ENCODE data around the gene ARMC9.

The ARMC9 gene

DNA sequence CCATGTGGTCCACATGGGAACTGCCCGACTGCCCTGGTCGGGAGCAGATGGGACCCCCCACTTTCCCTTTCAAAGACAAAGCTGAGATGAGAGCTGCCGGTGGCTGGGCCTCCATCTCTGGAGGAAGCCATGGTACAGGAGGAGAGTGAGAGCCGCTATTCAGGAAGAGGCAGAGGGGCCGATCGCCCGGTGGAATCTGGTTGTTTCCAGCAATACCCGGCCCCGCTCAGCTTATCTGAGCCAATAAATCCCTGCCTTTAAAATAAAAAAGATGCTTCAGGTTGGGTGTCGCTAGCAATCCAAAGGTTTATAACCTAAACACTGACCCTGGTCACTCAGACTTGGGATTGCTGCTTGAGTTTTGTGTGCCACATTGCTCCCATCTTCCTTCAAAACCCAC lies 181.9 kb downstream of the ARMC9 start:
- DNase-seq (ENCODE audit: low read depth in 2 of 2), result no peak

DNA sequence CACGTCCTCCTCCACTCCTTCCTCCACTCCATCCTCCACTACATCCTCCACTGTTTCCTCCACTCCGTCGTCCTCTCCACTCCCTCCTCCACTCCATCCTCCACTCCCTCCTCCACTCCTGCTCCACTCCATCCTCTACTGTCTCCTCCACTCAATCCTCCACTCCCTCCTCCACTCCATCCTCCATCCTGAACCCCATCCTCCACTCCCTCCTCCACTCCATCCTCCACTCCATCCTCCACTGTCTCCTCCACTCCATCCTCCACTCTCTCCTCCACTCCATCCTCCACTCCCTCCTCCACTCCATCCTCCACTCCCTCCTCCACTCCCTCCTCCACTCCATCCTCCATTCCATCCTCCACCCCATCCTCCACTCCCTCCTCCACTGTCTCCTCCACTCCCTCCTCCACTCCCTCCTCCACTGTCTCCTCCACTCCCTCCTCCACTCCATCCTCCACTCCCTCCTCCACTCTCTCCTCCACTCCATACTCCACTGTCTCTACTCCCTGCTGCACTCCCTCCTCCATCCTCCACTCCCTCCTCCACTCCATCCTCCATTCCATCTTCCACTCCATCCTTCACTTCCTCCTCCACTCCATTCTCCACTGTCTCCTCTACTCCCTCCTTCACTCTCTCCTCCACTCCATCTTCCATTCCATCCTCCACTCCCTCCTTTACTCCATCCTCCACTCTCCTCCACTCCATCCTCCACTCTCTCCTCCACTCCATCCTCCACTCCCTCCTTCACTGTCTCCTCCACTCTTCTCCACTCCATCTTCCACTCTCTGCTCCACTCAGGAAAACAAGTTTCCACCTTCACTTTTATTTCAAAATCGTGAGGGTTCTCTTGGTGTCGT lies 182.8 kb downstream of the ARMC9 start:
- no peak for DNase-seq (ENCODE audit: low read depth in 2 of 2)

DNA sequence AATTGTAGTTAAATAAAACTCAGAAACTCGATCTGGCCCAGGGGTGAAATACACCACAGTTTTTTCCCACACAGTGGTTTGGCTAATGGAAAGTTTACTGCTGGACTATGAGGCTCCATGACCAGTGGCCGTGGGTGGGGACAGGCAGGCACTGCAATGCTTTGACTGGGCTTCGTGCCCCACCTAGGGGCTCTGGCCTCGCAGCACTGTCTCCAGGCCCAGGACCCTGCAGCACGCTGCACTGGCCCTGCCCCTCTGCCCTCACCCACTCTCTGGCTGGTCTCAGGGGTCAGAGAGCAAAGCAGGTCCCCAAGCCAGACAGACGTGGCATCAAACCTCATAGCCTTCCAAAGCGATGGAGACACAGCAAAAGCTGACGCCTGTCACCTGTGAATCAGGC lies 183.7 kb downstream of the ARMC9 start:
- DNase-seq (ENCODE audit: low read depth in 2 of 2), result no peak

DNA sequence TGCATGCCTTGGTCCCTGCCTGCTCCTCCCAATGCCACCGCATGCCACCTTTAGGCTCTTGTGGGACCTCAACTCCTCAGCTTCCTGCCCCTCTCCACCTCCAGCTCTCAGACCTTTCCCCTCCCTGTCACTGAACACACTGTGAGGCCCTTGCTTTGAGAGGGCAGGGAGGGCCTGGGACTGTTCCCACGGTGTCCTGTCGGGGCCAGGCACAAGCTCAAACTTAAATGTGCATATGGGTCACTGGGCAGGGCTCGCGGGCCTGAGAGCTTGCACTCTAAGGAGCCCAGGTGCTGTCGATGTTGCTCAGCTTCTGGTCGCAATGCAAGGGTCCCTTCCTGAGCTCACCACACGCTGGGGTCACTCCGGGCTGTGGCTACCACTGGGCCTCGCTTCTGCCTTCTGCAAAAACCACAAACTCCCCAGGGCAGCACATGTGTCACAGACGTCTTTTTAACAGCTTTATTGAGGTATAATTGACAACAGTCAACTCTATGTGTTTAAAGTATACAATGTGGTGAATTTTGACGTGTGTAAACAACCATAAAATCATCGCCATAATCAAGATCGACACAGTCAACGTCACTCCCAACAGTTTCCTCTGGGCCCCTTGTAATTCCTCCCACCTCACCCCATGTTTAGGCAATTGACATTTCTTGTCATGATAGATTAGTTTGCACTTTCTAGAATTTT lies 185.1 kb downstream of the ARMC9 start:
- no peak for DNase-seq (ENCODE audit: low read depth in 2 of 2)

DNA sequence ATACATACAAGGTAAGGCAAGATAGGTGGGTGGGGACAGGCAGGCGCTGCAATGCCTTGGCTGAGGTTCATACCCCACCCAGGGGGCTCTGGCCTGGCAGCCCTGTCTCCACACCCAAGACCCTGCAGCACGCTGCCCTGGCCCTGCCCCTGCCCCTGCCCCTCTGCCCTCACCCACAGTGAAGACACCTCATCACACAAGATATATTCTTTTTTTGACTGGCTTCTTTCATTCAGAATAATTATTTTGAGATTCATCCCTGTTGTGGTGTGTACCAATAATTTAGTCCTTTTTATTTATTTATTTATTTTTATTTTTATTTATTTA lies 185.6 kb downstream of the ARMC9 start:
- no peak for DNase-seq (ENCODE audit: low read depth in 2 of 2)

DNA sequence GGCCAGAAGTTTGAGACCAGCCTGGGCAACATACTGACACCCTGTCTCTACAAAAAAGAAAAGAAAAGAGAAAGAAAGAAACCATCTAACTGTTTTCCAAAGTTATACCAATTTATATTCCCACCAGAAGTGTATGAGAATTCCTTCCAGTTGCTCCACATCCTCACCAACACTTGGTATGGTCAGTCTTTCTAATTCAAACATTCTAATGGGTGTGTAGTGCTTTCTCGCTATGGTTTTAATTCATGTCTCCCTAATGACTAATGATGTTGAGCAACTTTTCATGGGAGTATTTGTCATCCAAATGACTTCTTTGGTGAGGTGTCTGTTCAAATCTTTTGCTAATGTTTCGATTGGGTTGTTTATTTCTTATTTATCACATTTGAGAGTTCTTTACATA lies 186.5 kb downstream of the ARMC9 start:
- no peak for DNase-seq (ENCODE audit: low read depth in 2 of 2)

DNA sequence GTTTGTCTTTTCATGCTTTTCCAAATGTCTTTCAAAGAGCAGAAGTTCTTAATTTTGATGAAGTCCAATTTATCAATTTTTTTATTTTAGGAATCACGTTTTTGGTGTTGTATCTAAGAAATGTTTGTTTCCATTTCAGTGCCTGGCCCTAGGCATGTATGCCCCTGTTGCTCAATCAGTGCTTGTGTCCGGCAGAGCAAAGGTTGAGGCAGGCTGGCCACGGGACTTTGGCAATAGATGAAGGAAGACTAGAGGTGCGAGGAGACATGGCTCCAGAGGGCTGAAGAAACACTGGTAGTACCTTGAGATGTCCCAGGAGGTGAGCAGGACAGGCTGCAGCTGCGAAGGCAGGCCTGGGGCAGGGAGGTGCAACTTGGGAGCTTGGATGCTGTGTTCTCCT lies 187.0 kb downstream of the ARMC9 start:
- DNase-seq (ENCODE audit: low read depth in 2 of 2), result no peak

DNA sequence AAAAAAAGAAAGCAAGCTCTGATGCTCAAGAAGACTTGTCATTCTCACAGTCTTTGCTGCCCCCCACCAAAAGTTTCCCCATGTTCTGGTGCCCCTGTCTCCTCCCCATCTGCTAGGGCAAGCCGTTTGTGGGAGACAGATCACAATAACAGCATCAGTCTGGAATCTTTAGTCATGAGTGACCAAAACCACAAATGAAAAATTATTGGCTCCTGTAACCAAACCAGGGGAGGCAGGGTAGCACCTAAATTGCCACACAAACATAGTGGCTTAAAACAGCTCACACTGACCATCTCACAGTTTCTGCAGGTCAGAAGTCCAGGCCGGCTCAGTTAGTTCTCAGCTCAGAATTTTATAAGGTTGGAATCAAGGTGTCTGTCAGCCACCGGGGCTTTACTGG lies 188.0 kb downstream of the ARMC9 start:
- no peak for DNase-seq (ENCODE audit: low read depth in 2 of 2)

DNA sequence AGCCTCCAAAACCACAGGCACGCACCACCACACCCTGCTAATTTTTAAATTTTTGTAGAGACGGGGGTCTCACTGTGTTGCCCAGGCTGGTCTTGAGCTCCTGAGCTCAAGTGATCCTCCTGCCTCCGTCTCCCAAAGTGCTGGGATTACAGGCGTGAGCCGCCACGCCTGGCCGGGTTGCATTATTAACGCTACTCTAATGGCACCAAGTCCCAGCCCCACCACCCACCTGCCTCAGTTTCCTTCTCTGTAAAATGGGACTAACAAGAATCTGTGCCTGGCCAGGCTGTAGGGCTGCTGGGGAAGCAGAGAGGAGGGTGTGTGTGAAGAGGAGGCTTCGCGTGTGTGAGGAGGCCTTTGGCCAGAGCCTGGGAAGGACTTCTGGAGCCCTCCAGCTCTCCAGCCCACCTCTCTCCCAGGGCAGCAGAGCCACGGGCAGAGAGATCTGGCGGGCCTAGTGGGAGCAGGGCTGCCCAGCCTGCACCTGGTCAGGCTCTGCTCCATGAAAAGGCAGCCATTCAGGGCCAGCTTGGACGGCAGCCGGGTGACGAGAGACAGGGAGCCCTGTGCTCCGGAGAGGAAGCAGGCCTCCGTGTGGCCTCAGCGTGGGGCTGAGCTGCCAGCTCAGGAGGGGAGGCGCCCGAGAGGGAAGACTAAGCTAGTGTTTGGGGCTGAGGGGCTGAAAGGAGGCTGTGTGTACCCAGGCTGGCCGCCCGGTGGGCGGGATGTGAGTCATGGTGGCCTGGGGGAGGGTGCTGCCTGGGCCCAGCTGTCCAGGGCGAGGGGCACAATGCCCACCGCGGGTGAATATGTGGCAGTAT lies 189.7 kb downstream of the ARMC9 start:
- no peak for DNase-seq (ENCODE audit: low read depth in 2 of 2)

DNA sequence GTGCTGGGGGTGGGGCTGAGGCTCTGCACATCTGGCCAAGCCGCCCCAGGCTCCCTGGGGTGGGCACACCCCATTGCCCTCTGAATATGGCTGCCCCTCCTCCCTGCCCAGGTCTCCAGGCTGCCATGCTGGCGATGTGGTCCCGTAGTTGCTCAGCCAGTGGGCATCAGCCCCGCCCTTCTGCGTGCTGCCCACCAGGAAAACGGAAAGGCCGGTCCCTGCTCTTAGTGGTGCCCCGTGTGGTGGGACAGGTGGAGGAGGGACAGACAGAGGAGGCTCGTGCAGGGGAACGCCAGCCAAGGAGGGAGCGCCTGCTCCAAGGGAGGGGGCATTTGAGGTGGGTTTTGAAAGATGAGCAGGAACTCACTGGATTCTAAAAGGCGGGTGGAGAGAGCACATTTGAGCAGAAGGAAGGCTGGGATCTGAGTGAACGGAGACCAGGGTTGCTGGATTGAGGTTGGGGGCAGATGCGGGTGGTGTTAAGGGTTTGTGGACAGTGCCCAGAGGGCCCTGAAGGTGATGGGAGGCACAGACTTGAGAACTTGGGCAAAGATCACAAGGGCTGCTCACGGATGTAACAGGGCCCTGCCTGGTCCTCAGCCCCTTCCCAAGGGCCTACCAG lies 190.4 kb downstream of the ARMC9 start:
- no peak for DNase-seq (ENCODE audit: low read depth in 2 of 2)

DNA sequence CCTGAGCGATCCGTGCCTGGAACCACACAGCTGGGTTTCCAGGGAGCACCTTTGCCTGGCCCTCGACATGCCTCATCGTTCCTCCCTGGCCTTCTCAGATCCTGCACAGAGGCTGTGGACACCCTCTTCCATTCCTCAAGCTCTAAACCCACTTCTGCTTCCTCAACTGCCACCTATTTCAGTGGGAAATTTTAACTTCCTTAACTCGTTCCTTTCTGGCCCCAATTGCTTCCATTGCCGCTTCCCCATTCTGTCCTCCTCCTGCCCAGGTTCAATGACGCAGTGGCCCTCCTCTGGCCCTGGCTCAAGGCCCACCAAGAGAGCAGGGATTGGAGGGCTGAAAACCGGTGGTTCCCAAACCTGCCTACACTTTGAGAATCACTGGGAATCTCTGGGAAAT lies 192.2 kb downstream of the ARMC9 start:
- DNase-seq (ENCODE audit: low read depth in 2 of 2), result no peak

DNA sequence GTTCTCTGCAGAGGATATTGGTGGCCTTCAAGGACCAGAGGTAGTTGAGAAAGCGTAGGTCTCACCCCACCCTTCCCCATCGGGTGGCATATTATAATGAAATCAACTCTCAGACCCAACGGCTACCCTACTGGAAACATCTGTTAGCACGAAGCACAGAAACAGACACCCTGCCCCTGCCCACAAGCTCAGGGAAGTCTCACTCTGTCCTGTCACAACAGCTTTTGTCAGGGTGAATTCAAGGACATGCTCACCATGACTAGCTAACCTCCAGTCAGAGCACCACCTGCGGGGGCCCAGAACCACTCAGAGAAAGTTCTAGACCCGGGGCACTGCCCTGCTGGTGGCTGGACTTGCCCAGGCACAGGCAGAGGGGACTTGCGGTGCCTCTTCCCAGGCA lies 193.6 kb downstream of the ARMC9 start:
- DNase-seq (ENCODE audit: low read depth in 2 of 2), result no peak

DNA sequence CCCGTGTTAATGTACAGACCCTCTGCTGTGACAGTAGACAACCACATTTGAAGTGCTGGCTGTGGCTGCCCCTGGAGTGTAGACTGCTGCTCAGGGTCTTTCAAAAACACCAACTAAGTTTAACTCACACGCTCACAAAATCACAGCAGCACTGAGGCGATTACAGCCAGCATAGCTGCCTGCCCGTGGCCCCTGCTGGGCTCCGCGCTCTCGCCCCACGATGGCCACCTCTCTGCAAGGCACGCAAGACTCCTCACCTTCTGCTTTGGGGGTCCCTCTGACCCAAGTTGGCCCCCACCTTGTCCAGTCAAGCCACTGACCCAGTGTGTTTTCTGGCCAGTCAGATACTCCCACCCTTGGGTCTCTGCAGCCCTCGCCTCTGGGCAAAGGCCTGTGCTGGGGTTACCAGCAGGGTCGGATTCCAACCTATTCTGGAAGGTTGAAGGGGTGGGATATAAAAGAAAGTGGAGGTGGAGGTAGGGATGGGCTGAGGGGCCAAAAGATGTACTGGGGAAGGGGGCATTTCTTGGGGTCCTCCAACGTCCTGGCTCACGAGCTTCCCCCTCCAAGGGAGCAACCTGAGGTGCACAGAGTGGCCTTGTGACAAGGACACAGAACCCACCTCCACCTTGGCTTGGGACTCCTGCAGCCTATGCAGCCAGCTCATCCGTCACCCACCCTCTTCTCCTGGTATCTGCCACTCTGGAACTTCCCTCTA lies 194.2 kb downstream of the ARMC9 start:
- no peak for DNase-seq (ENCODE audit: low read depth in 2 of 2)

DNA sequence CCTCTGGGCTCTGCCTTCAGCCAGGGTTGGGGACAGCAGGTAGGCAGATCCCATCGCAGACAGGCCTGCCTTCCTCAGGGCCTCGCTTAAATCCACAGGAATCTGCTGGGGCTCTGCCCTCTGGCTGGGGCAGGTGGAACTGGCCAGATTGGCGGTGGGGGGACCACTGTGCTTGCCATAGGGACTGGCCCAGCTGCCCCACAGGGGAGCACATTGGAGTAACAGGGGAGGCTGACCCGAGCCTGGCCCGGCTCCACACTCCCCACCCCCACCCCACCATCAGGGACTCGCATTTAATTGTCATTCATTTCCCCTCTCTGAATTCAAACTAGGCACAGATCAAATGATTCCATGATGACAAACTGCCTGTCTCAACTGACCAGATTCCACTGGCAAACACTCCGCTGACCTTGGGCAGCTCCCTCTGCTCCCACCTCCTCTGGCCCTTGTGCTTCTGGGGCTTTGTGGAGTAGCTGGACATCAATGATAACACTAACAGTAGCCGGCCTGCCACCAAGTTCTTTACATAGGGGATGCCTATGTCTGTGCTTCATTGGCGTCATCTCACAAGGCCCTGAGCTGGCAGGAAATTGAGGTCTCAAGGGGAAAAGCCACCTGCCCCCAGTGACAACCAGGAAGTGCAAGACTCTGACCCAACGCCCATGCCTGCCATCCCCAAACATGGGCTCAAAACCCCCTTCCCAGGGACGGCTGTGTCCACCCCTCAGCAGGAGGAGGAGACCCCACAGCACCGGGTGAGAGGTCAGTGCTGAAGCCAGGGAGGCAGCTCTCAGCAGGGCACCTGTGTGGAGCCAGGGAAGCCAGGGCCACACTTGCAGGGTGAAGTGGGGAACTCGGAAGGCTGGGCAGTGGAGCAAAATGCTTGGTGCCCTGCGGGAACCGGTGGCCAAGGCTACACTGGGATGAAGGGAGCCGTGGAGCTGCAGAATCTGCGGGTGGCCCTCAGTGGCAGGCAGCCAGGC lies 195.0 kb downstream of the ARMC9 start:
- DNase-seq (ENCODE audit: low read depth in 2 of 2), result no peak

DNA sequence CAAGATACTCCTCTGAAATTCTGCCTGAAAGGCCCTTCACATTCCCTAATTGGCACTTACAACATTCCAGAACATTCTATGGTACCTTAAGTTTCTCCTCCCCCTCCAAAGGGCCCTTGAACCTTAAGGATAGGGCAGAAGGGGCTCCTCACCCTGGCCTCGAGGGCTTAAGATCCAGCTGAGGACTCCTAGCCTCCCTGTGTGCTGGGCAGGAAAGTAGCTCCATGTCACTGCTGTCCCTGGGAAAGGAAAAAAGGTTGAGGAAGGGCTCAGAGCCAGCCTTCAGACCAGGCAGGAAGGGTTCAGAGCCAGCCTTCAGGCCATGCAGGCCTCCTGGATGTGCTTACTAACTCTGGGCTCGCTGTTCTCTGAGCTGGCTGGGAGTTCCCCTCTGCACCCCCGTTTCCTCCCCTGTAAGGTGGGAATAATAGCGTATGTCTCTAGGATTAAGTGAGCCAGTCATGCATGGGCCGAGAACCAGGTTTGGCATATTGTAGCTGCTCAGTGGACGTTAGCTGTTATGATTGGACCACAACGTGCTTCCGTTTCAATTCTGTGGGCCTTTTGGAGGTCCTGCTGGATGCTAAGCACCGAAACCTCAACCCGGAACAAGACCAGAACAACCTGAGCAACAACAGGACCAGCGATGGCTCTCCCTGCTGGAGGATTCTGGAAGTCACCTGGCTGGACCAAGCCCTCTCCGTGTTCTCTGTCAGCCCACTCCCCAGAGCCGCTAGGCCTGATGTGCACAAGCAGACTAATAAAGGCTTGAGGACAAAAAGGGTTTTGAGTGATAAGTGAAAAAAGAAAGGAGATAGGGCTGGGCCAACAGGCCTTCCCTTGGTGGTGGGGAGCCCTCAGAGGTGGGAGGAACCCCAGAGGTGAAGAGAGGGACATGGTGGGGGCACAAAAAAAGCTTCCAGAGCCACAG lies 196.0 kb downstream of the ARMC9 start:
- no peak for DNase-seq (ENCODE audit: low read depth in 2 of 2)

DNA sequence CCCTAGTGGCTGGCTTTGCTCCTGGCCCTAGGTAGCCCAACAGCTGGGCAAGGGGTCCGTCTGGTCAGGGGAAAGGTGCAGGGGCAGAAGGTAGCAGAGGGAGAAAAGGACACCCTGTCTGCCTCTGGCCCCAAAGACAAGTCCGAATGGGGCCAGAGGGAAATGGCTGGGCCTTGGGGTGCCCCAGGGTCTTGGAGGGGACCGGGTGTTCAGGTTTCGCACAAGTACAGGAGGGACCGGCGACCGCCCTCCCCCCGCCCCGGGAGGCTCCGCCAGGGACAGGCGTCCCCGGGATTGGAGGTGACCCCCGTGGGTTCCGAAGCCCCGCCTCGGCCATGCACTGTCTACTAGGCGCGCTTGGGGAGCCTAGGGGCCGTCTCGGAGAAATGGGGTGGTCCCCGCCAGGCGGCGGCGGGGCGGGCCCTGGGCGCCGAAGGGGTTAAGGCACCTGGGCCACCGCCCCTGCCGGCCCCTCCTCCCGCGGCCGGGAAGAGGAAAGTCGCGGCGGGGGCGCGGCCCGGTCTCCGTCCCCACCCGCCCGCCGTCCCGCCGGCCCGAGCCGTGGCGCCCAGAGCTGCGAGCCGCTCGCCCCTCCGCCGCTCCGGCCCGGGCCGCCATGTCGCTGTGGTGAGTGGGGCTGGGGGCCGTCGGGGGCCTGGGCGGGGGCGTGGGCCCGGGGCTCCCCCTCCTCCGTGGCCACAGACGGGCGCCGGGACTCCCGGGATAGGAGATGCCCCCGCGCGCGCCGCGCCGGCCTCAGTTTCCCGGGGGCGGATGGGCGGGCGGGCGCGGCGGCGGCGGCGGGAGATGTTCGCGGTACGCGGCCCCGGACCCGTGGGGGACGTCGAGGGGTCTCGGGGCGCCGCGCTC lies 197.0 kb downstream of the ARMC9 start, which contains the start of gene B3GNT7:
B3GNT7 (plus strand) TSS at position 523 of the 870 bp plus-strand sequence; CDS start at position 617, 94 bp downstream.
- DNase-seq (ENCODE audit: low read depth in 2 of 2), result no peak

DNA sequence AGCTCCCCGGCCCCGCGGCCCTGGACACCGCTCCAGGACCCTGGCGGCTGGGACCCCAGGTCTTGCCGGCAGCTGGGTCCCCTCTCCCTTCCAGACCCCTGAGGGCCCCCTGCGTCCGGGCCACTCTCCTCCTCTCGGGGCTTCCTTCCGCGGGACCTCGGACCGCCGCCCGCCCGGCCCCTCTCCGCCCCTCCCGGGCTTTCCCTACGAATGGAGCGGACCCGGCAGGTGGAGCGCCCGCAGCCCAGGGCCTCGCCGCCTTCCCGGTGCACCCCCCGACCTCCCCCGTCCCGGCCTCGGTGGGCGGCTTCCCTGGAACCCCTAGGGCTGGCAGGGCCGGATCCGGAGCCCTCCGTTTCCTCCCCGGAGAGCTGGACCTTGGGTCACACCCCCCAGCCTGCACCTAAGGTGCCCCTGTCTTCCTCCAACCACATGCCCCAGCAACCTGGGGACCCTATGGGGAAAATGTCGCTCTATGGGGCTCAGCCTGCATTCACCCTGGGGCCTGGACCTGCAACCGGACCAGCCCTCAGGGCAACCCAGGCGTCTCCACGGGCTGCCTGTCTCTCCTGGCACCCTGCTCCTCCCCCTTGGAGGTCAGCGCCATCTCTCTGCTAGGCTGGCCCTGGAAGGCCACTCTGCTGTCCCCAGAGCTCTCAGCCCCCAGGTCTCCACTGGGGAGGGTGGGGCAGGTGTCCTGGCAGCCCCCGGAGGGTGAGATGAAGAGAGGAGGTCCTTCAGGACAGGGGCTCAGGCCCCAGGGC lies 197.8 kb downstream of the ARMC9 start:
- DNase-seq (ENCODE audit: low read depth in 2 of 2), result no peak

Data from activated CD4-positive, alpha-beta T cell treated with anti-CD3 and anti-CD28 coated beads for 24 hours (primary cell).